Mesothelial cell of epicardium (in vitro differentiated cells): ENCODE results near the gene LDLRAP1. TPM values are rescaled to one million over a fixed set of nuclear protein-coding genes. Genes with fewer than 3 reads are reported as not detected.
"Not testable (repeated sequence)": the region's sequence is repeated elsewhere in the genome, so short reads cannot be mapped to it uniquely, and the experiment has no call there.

Source experiments
- DNase-seq, 2 experiments: peaks; one replicate each; pipeline ENCODE4 v3.0.0; 2021; ENCODE audit warnings: low spot score in 2 of 2; ENCODE audit not compliant: unreplicated experiment in 2 of 2
- H3K27ac Mint-ChIP-seq: 2 replicates; pipeline ENCODE4 v1.8.0; 2021; ENCODE audit warnings: mixed read lengths
- H3K27me3 Mint-ChIP-seq: 2 replicates; pipeline ENCODE4 v1.8.0; 2021; ENCODE audit warnings: low read depth, mixed read lengths
- H3K36me3 Mint-ChIP-seq: 2 replicates; pipeline ENCODE4 v1.8.0; 2021; ENCODE audit warnings: mixed read lengths
- H3K4me1 Mint-ChIP-seq: 2 replicates; pipeline ENCODE4 v1.8.0; 2021; ENCODE audit warnings: mixed read lengths
- H3K4me3 Mint-ChIP-seq: 2 replicates; pipeline ENCODE4 v1.8.0; 2021; ENCODE audit warnings: mild to moderate bottlenecking, moderate library complexity, mixed read lengths
- H3K9me3 Mint-ChIP-seq: 2 replicates; pipeline ENCODE4 v1.8.0; 2021; ENCODE audit warnings: mixed read lengths
- total RNA-seq: library from RNA; stranded (reverse); gene quantifications from 3 replicates; pipeline ENCODE4 v1.2.1, GENCODE V29; 2021
- TF ChIP-seq, protein P1 (sequence below): fragments of 200-600 bp; sonication (generic); IDR thresholded peaks from one replicate; pipeline ENCODE4 v1.5.0; 2021; ENCODE audit warnings: antibody characterized with exemption; ENCODE audit not compliant: unreplicated experiment

The LDLRAP1 gene
- total RNA-seq, 1 donor from 2014 or later: 10.0 TPM

DNA sequence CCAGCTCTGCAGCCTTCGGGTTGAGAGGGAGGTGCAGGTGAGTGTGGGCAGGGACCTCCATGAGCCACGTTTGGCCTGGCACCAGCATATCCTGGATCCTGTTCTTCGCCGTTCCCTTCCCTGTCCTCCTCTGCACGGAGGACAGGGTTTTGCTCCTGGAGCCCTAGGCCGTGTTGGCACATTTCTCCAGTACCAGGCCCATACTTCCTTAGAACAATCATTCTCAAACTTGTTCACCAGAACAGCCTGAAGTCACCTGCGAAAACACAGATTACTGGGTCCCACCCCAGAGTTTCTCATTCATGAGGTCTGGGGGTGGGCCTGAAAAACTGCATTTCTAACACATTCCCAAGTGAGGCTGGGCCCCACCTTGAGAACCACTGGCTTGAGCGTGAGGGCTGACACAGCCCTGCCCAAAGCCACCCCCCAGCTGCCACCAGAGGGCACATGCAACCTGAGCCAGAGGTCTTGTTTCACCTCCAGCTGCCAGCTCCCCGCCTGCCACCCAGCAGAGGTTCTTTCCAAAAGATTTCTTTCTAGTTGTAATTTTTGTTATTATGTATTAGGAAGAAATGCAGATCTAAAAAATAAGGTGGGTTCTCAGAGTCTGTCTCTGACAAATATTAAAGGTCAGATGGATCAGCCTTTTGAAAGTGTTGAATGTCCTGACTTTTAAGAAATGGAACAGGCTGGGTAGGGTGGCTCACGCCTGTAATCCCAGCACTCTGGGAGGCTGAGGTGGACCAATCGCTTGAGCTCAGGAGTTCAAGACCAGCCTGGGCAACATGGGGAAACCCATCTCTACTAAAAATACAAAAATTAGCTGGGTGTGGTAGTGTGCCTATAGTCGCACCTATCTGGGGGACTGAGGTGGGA, 39.6 kb upstream of the LDLRAP1 start:
- Mint-ChIP-seq H3K9me3 (no peaks in the 10 kb centered on the region), H3K27ac (peak overlapping the region; percentile 69), H3K27me3 (no peaks in the 10 kb centered on the region), H3K4me3 (no peak overlapping the region), H3K36me3 (peaks cover 2% of the 10 kb centered on the region), H3K4me1 (peaks cover 31% of the 10 kb centered on the region)
- no peak for DNase-seq
- TF ChIP-seq, protein P1, sequence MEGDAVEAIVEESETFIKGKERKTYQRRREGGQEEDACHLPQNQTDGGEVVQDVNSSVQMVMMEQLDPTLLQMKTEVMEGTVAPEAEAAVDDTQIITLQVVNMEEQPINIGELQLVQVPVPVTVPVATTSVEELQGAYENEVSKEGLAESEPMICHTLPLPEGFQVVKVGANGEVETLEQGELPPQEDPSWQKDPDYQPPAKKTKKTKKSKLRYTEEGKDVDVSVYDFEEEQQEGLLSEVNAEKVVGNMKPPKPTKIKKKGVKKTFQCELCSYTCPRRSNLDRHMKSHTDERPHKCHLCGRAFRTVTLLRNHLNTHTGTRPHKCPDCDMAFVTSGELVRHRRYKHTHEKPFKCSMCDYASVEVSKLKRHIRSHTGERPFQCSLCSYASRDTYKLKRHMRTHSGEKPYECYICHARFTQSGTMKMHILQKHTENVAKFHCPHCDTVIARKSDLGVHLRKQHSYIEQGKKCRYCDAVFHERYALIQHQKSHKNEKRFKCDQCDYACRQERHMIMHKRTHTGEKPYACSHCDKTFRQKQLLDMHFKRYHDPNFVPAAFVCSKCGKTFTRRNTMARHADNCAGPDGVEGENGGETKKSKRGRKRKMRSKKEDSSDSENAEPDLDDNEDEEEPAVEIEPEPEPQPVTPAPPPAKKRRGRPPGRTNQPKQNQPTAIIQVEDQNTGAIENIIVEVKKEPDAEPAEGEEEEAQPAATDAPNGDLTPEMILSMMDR: peak; percentile 15

DNA sequence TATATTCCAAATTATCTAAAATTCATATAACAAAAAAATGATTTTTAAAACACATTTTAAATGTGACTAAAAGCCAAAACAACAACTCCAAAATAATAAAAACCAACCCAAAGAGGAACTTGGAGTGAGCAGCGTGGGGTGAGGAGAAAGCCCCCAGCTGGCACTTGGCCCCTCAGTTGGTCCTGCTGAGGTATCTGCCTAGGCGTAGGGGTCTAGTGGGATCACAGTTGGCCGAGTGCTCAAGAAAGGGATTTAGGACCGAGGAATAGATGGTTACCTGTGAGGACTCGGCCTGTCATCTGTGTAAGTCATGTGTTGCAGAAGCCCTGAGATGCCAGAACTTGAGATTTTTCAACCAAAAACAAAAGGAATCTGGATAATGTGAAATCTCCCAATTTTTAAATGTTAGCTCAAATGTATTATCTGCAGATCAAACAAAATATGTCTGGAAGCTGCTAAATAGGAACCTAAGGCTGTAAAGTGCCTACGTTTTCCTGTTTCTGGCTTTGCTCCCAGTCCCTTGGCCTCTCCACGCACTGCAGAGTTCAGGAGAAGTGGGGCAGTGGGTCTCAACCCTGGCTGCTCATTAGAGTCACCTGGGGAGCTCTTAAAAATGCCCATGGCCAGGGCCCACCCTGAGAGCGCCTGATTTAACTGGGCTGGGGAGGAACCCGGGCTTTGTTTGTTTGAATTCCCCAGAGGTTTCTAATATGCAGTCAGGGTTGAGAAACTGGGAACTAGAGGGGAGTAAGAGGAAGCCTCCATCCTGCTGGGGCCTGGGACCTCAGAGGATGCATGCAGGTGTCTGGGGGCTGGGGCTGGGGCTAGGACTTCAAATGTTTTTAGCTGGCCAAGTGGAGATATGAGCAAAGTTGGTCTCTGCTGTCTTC, 38.5 kb upstream of the LDLRAP1 start:
- DNase-seq: no peak
- TF ChIP-seq, protein P1: no peak
- Mint-ChIP-seq H3K36me3 (peaks cover 1% of the 10 kb centered on the region), H3K27ac (peak overlapping the region; percentile 79), H3K27me3 (no peaks in the 10 kb centered on the region), H3K4me1 (peaks cover 31% of the 10 kb centered on the region), H3K9me3 (no peaks in the 10 kb centered on the region), H3K4me3 (no peak overlapping the region)

DNA sequence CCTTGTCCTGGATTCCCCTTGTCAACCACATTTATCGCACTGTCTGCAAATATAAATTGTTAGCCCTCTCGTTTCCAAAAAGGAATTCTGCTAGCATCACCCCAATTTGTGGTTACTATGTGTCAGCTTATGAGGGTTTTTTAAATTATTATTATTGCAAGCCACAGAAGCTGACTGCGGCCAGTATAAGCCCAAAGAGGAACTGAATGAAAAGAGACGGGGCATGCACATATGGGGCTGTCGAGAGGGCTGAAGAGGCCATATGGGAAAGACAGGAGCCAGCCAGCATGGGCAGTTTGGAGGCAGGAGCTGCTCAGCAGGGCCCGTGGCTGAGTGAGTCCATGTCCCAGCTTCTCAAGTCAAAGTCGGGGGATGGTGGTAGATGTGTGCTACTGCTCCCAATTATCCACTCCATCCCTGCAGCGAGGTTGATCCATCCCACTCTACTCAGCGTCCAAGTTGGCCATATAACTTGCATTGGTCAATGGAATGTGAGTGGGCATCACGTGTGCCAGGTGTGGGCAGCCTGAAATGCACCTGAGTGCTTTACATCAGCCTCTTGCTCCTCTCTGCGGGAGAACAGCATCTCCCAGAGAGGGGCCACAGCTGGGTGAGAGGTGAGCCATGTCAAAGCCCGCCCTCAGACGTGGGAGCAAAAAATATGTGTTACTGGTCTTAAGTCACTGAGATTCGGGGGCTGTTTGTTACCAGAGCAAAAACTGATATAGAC, 37.6 kb upstream of the LDLRAP1 start:
- no peaks in the 10 kb centered on the region for H3K27me3 Mint-ChIP-seq
- TF ChIP-seq, protein P1: no peak
- H3K4me3 Mint-ChIP-seq: peak overlapping the region; percentile 60
- peaks cover 1% of the 10 kb centered on the region for H3K36me3 Mint-ChIP-seq
- peaks cover 31% of the 10 kb centered on the region for H3K4me1 Mint-ChIP-seq
- no peaks in the 10 kb centered on the region for H3K9me3 Mint-ChIP-seq
- H3K27ac Mint-ChIP-seq: peak overlapping the region; percentile 21
- DNase-seq: no peak

DNA sequence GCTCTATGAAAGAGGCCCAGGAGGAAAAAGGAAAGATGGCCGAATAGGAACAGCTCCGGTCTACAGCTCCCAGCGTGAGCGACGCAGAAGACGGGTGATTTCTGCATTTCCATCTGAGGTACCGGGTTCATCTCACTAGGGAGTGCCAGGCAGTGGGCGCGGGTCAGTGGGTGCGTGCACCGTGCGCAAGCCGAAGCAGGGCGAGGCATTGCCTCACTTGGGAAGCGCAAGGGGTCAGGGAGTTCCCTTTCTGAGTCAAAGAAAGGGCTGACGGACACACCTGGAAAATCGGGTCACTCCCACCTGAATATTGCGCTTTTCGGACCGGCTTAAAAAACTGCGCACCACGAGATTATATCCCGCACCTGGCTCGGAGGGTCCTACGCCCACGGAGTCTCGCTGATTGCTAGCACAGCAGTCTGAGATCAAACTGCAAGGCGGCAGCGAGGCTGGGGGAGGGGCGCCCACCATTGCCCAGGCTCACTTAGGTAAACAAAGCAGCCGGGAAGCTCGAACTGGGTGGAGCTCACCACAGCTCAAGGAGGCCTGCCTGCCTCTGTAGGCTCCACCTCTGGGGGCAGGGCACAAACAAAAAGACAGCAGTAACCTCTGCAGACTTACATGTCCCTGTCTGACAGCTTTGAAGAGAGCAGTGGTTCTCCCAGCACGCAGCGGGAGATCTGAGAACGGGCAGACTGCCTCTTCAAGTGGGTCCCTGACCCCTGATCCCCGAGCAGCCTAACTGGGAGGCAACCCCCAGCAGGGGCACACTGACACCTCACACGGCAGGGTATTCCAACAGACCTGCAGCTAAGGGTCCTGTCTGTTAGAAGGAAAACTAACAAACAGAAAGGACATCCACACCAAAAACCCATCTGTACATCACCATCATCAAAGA, 36.6 kb upstream of the LDLRAP1 start:
- not testable (repeated sequence) for H3K27me3 Mint-ChIP-seq, H3K9me3 Mint-ChIP-seq, H3K36me3 Mint-ChIP-seq

DNA sequence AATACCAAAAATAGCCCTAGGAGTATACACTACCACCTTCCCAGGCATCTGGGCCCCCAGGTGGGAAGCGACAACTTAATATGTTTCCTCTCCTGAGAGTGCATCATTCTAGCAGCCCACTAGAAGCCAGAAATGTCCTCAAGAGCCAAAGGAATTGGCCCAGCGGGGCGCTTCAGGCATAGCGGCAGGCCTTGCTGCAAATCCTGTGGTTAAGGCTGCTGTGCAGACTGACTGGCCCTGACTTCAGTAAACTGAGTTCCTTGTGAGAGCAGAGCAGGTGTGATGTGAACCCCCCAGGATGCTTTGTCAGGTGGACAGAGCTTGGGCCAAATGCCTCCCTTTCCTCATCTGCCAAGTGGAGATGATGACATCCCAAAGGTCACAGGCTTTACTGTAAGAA, 29.7 kb upstream of the LDLRAP1 start:
- TF ChIP-seq, protein P1: no peak
- Mint-ChIP-seq H3K4me1 (no peaks in the 10 kb centered on the region), H3K27ac (no peak overlapping the region), H3K27me3 (no peaks in the 10 kb centered on the region), H3K4me3 (no peak overlapping the region), H3K9me3 (no peaks in the 10 kb centered on the region), H3K36me3 (no peaks in the 10 kb centered on the region)
- no peak for DNase-seq

More for the DNA sequence above, 36.6 kb upstream of the LDLRAP1 start:
- not testable (repeated sequence) for DNase-seq
- peak overlapping the region; percentile 60 for H3K4me3 Mint-ChIP-seq
- H3K4me1 Mint-ChIP-seq: peaks cover 31% of the 10 kb centered on the region
- H3K27ac Mint-ChIP-seq: peak overlapping the region; percentile 25
